PC-9 (cell line): ENCODE results near the gene DPH6. TPM values are rescaled to one million over a fixed set of nuclear protein-coding genes. Genes with fewer than 3 reads are reported as not detected.

Source experiments
- BruUV-seq: library from RNA; stranded (reverse); fragments of 400-500 nt; replicated peaks from 2 replicates; lab custom pipeline; 2021; lab: Mats Ljungman, UMichigan
- CTCF ChIA-PET: fragments of 300-600 bp; sonication (Branson Sonifier 250); formaldehyde crosslinking; loops from one replicate; lab custom pipeline; 2022; ENCODE audit warnings: antibody characterized with exemption; lab: Charles Lee
- POLR2A ChIA-PET: fragments of 300-600 bp; sonication (Branson Sonifier 250); formaldehyde crosslinking; loops from one replicate; lab custom pipeline; 2022; ENCODE audit warnings: antibody characterized with exemption; ENCODE audit not compliant: unreplicated experiment; lab: Charles Lee
- DNase-seq, 2 experiments: peaks; one replicate each; pipeline versions ENCODE4 v3.0.0 to v3.0.0-alpha.2; 2015 to 2022; ENCODE audit warnings: mixed read lengths in 1 of 2
- H2AFZ ChIP-seq: fragments of 200-600 bp; sonication (generic); 2 replicates; pipeline ENCODE4 v1.8.1; 2017; ENCODE audit warnings: antibody characterized with exemption
- H3F3A ChIP-seq: fragments of 200-600 bp; sonication (generic); 2 replicates; pipeline ENCODE4 v1.8.1; 2017; ENCODE audit warnings: antibody characterized with exemption, mild to moderate bottlenecking, low read depth; ENCODE audit not compliant: insufficient read depth
- H3K27ac ChIP-seq: fragments of 200-600 bp; sonication (generic); 2 replicates; pipeline ENCODE4 v1.6.1; 2016; ENCODE audit warnings: mixed run types
- H3K27me3 ChIP-seq: fragments of 200-600 bp; sonication (generic); 2 replicates; pipeline ENCODE4 v1.6.1; 2016; ENCODE audit warnings: low read depth, mixed run types; ENCODE audit not compliant: insufficient read depth
- H3K36me3 ChIP-seq: fragments of 200-600 bp; sonication (generic); 2 replicates; pipeline ENCODE4 v1.6.1; 2016; ENCODE audit warnings: low read depth, mixed run types
- H3K4me1 ChIP-seq: fragments of 200-600 bp; sonication (generic); replicated peaks from 2 replicates; pipeline ENCODE4 v1.6.1; 2016; ENCODE audit warnings: mixed run types; ENCODE audit not compliant: insufficient read depth
- H3K4me2 ChIP-seq: fragments of 200-600 bp; sonication (generic); 2 replicates; pipeline ENCODE4 v1.6.1; 2017; ENCODE audit warnings: mixed run types
- H3K4me3 ChIP-seq: fragments of 200-600 bp; sonication (generic); 2 replicates; pipeline ENCODE4 v1.6.1; 2016; ENCODE audit warnings: mixed run types
- H3K79me2 ChIP-seq: fragments of 200-600 bp; sonication (generic); 2 replicates; pipeline ENCODE4 v1.6.1; 2017; ENCODE audit warnings: low read depth, mixed run types
- H3K9me2 ChIP-seq: fragments of 200-600 bp; sonication (generic); 2 replicates; pipeline ENCODE4 v1.8.1; 2017; ENCODE audit warnings: mild to moderate bottlenecking; ENCODE audit not compliant: insufficient read depth
- H3K9me3 ChIP-seq: fragments of 200-600 bp; sonication (generic); 2 replicates; pipeline ENCODE4 v1.8.1; 2016; ENCODE audit warnings: low read depth; ENCODE audit not compliant: insufficient read depth
- H4K20me1 ChIP-seq: fragments of 200-600 bp; sonication (generic); 2 replicates; pipeline ENCODE4 v1.8.1; 2017; ENCODE audit not compliant: insufficient read depth
- CTCF ChIP-seq: fragments of 200-600 bp; sonication (generic); conservative IDR thresholded peaks from 2 replicates; pipeline ENCODE4 v1.6.1; 2017; ENCODE audit warnings: mixed run types, antibody characterized with exemption, mild to moderate bottlenecking, moderate library complexity
- EZH2 ChIP-seq: fragments of 200-600 bp; sonication (generic); IDR thresholded peaks from 2 replicates; pipeline ENCODE4 v1.8.0; 2017; ENCODE audit warnings: antibody characterized with exemption, low read depth
- intact Hi-C: fragments of 100-400 bp; cut with micrococcal nuclease; formaldehyde crosslinking; loops from one replicate; pipeline ENCODE4 v1.10.0; 2022; ENCODE audit not compliant: unreplicated experiment
- total RNA-seq: library from RNA; stranded (reverse); gene quantifications from 2 replicates; pipeline ENCODE4 v1.2.3, GENCODE V29; 2021

The DPH6 gene
- total RNA-seq, 1 experiment from 2014 or later = 14.8 TPM

DNA sequence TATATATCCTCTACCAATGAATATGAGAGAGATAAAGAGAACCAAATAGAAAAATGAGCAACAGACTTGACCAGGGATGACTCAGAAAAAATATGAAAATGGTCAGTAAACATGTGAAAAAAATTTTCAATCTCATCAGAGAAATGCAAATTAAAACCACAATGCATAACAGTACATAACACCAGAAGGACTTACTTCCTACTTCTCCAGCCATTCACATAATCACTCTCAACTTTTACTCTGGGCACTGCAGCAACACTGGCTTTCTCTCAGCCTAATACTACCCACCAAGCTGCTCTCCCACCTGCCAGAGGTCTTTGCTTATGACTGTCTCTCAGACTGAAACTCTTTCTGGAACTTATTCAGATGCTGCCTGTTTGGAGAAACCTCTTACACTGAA, 49.4 kb downstream of the DPH6 start:
- no peak overlapping the region for H3K27ac ChIP-seq
- TF ChIP-seq CTCF = no peak
- no peaks in the 10 kb centered on the region for H3F3A ChIP-seq
- BruUV-seq = no TSS peak
- no peak overlapping the region for H3K4me3 ChIP-seq
- intact Hi-C loops = no loop called here
- ChIA-PET CTCF (no interaction called here), POLR2A (no interaction called here)
- H3K9me3 ChIP-seq = no peaks in the 10 kb centered on the region
- H2AFZ ChIP-seq = no peak overlapping the region
- H3K4me1 ChIP-seq = no peaks in the 10 kb centered on the region
- H3K79me2 ChIP-seq = no peaks in the 10 kb centered on the region
- no peak for DNase-seq
- no peak overlapping the region for H3K4me2 ChIP-seq
- no peaks in the 10 kb centered on the region for H4K20me1 ChIP-seq
- no peaks in the 10 kb centered on the region for H3K36me3 ChIP-seq
- H3K27me3 ChIP-seq = no peaks in the 10 kb centered on the region
- no peaks in the 10 kb centered on the region for H3K9me2 ChIP-seq

- Histone ChIP-seq H3K36me3 (no peaks in the 10 kb centered on the region), H3K9me3 (no peaks in the 10 kb centered on the region), H3F3A (no peaks in the 10 kb centered on the region), H4K20me1 (no peaks in the 10 kb centered on the region), H3K27me3 (no peaks in the 10 kb centered on the region), H3K4me3 (no peak overlapping the region), H3K9me2 (no peaks in the 10 kb centered on the region), H2AFZ (no peak overlapping the region), H3K4me1 (no peaks in the 10 kb centered on the region), H3K4me2 (no peak overlapping the region), H3K27ac (no peak overlapping the region), H3K79me2 (no peaks in the 10 kb centered on the region)
- DNase-seq = no peak
- ChIA-PET CTCF (no interaction called here), POLR2A (no interaction called here)
- no peak for TF ChIP-seq EZH2
- no peak for TF ChIP-seq CTCF
- BruUV-seq = no TSS peak
- intact Hi-C loops = no loop called here
Observed at GRCh38 chr15:35495080-35495479, 50.9 kb downstream of the DPH6 start.

DNA sequence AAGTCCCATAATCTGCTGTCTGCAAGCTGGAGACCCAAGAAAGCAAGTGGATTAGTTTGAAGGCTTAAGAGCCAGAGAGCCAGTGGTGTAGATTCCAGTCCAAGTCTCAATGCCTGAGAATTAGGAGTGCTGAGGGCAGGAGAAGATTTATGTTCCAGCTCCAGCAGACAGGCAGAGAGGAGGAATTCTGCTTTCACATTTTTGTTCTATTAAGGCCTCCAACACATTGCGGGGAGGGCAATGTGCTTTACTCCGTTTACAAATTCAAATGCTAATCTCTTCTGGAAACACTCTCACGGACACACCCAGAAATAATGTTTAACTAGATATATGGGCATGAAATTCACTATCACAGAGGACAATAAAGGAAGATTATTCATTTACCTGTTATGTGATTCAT, 54.0 kb downstream of the DPH6 start:
- no peaks in the 10 kb centered on the region for H3K9me2 ChIP-seq
- TF ChIP-seq CTCF (no peak), EZH2 (no peak)
- H3K27ac ChIP-seq = no peak overlapping the region
- no peaks in the 10 kb centered on the region for H3K4me1 ChIP-seq
- no peak overlapping the region for H3K4me3 ChIP-seq
- DNase-seq = no peak
- CTCF ChIA-PET = no interaction called here
- POLR2A ChIA-PET = no interaction called here
- no peaks in the 10 kb centered on the region for H3K27me3 ChIP-seq
- no peaks in the 10 kb centered on the region for H4K20me1 ChIP-seq
- H3K36me3 ChIP-seq = no peaks in the 10 kb centered on the region
- no peaks in the 10 kb centered on the region for H3K79me2 ChIP-seq
- BruUV-seq = no TSS peak
- no peaks in the 10 kb centered on the region for H3K9me3 ChIP-seq
- H3K4me2 ChIP-seq = no peak overlapping the region
- H3F3A ChIP-seq = no peaks in the 10 kb centered on the region
- intact Hi-C loops = no loop called here
- H2AFZ ChIP-seq = no peak overlapping the region
